D341Med (cell line): Measurements from ENCODE around the gene LACRT.
A peak's percentile ranks its signal among the peaks of the same experiment; 100 is the strongest.

ENCODE experiments used
- DNase-seq: peaks from one replicate; pipeline ENCODE4 v3.0.0; 2012; ENCODE audit warnings: low spot score

Gene LACRT

GRCh38 chr12:54598970-54599369 is 35.7 kb downstream of the LACRT start:
- DNase-seq, result no peak

DNA sequence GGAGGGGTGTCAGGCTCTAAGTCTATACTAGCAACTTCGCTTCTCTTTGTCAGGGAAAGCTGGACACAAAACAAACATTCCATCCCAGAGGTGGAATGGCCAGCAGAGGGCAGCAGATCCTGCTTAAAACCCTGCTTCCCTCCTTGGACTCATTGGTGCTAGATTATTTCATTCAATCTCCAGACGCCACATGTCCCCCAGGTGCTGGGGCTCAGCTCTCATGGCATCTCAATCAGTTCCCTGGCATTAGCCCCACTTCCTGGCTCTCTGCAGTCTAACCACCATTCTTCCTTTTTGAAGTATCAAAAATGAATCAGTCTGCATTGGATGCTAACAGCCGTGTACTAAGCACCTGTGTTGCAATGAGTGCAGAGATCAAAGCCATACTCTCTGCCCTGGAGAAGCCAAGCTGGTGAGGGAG is 38.2 kb downstream of the LACRT start:
- DNase-seq, result peak; percentile 74

DNA sequence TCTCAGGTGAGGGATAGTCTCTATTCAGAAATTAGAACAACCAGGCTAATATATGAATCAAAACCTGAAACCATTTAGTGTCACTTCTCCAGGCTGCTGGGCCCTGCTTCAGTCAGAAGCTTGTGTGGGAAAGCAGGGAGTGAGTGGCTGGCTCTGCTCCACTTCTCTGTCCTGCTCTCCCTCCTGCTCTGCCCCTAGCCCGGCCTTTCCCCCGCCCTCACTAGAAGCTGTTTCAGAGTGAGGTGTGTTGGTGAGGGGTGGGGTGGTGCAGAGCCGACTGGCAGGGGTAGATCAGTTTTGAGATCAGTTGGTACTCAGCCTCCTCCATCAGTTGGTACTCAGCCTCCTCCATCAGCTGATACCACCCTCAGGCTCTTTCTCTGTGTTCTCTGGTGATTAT is 39.2 kb downstream of the LACRT start:
- no peak for DNase-seq

GRCh38 chr12:54593725-54594124 is 41.0 kb downstream of the LACRT start:
- DNase-seq, result no peak

GRCh38 chr12:54593135-54593534 is 41.6 kb downstream of the LACRT start:
- DNase-seq, result no peak

- no peak for DNase-seq
These were observed 42.4 kb downstream of the LACRT start for GRCh38 chr12:54592316-54592715.

GRCh38 chr12:54590978-54591591 is 43.6 kb downstream of the LACRT start:
- DNase-seq, result no peak

- no peak for DNase-seq
These were observed 44.7 kb downstream of the LACRT start for GRCh38 chr12:54589964-54590363.

DNA sequence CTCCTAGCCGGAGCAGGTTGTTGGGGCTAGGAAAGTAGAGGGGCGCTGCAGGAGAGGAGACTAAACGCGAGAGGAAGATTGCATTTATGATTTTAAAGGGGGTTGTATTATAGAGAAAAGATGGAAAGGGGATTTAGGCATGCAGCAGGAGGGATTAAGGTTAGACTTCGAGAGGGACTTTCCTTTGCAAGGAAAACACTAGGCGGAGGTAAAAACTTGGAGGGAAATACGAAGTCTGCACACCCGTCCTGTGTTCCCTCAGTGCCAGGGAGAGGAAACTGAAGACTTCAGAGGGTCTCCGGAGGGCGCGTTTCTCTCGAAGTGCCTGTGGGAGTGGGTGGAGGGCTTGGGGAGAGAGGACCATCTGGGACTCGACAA is 45.8 kb downstream of the LACRT start:
- no peak for DNase-seq

- DNase-seq, result peak; percentile 64
These were observed 46.4 kb downstream of the LACRT start, which contains the start of gene PPP1R1A for GRCh38 chr12:54588110-54588889. PPP1R1A (minus strand) TSS chr12:54588659; CDS start chr12:54588488, 171 bp downstream.

DNA sequence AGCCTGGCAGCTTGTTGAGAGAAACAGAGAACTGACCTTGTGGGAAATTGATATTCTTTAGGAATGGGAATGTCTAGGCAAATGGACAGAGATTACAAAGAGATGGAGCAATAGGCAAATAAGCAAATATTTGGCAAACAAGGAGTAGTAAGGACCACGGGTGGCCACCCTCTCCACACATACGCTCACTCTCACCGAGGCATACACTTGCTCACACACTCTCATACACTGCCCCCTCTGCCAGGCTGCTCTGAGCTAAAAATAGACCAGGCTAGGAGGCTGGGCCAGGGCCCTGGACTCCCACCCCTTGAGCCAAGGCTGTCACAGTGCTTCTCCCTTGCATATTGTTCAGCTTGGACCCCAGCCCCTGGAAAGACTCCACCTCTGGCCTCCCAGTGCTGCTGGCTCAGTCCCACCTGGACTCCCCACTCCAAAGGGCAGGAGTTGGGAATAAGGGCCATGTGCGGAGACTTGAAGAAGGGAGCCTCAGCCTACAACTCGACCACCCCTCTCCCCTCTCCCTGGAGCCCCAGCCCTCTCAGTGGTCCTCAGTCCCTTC is 47.3 kb downstream of the LACRT start:
- DNase-seq, result no peak

DNA sequence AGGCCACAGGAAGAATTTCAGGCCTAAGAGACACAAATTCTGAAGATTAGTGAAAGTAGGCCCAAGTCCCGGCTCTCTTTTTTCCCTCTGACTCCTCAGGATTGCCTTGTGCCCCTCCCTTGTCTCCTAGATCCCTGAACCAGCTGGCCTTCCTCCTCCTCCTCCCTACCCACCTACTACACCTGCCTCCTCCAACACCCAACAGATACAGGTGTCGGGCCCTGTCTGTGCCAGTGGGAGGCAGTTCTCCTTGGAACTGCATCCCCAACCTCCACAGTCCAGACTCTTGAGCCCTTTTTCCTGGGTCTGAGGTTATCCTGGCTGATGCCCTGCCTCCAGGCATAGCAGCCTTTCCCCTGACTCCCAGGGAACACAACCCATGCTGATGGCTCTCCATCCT is 48.1 kb downstream of the LACRT start:
- DNase-seq, result no peak

DNA sequence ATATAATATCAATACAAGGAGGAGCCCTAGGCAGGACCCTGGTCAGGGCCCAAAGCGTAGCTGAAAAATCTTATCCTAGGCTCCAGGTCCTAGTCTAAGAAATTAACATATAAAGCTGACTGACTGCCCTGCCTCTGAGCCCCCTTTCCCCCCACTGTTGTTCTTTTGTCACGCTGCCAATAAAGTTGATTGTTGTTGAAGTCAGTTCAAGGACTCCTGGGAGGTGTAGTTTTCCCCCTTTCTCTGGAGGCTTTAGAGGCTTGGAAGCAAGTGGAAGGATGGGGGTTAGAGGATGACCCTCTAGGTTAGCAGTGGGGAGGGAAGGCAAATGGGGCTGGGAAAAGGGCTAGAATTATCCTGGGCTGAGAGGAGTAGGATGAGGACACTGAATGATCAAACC is 49.5 kb downstream of the LACRT start:
- no peak for DNase-seq

DNA sequence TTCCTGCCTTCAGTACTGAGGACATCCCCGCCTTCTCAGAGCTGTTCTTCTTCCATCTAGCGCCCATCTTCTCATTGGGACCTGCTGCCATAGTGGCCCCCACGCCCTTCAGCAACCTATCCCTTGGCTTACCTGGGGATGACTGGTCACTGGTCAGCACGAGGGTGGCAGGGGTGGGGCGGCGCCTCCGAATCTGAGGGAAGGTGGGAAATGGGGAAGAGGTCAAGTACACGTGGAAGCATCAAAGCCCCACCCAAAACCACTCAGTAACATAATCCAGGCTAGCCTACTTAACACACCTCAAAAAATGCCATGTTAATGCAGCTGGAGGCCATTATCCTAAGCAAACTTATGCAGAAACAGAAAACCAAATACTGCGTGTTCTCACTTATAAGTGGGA is 50.6 kb downstream of the LACRT start:
- no peak for DNase-seq

- DNase-seq, result no peak
These were observed 51.0 kb downstream of the LACRT start for GRCh38 chr12:54583726-54584125.

DNA sequence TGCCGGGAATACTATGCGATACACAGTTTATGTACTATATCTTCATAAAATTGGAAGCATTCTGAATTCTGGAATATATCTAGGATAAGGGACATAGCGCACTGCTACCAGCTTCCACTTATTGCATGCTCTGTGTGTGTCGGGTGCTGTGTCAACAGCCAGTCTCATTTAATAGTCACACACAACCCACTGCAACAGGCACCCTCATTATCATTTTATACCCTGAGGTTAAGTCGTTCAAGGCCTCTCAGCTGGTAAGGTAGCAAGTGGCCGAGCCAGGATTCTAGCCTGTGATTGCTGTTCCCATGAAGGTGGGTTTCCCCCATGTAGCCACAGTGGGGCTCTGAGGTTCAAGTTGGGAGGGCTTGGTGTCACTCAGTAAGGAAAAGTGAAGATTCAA is 53.3 kb downstream of the LACRT start:
- DNase-seq, result no peak
